ENCODE measurements around the gene MYH16. TPM values are rescaled to one million over a fixed set of nuclear protein-coding genes. Genes with fewer than 3 reads are reported as not detected.
A peak's percentile ranks its signal among the peaks of the same experiment; 100 is the strongest.
"Not testable (repeated sequence)": the region's sequence is repeated elsewhere in the genome, so short reads cannot be mapped to it uniquely, and the experiment has no call there.

MYH16 gene
- 0.78 and 1.1 TPM in 2 replicates for total RNA-seq (2014; rRNA removed; shearing (Covaris generic))

DNA sequence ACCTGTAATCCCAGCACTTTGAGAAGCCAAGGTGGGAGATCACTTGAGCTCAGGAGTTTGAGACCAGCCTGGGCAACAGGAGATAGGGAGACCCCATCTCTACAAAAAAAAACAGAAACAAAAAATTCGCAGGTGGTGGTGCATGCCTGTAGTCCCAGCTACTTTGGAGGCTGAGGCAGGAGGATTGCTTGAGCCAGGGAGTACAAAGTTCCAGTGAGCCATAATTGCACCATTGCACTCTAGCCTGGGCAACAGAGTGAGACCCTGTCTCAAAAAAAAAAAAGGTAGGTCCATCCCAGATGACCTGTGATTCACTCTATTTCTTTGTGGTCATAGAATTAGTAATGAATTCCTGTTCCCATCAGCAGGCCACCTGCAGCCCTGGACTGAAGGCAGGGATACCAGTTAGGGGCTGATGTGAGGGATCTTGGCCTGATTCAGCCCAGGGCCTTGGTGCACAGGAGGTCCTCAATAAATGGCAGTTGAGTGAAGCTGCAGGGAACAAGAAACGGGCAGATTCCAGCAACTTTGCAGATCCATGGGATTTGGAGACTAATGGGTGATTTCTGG lies at the start of gene MYH16:
MYH16 (plus strand) TSS at position 364 of the 570 bp plus-strand sequence.
- DNase-seq (ENCODE audit: low spot score): peak; percentile 66

DNA sequence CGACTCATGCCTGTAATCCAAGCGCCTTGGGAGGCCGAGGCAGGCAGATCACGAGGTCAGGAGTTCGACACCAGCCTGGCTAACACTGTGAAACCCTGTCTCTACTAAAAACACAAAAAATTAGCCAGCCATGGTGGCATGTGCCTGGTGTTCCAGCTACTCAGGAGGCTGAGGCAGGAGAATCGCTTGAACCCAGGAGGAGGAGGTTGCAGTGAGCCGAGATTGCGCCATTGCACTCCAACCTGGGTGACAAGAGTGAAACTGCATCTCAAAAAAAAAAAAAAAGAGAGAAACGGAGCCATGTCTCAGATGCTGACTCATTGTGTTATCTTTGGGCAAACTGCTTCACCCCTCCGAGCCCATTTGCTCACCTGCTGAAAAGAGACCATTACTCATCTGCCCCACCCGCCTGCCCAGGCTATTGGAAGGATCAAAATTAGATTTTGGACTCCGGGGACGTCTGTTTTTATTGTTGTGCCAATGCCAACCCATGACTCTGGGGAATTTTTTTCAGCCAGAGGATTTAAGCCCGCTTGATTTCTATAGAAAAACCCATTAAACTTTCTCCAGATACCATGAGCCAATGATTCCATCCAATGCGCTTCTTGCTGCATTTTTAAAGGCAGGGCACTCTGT lies 48.3 kb upstream of the MYH16 start:
- peak; percentile 90 for DNase-seq (ENCODE audit: low spot score)

DNA sequence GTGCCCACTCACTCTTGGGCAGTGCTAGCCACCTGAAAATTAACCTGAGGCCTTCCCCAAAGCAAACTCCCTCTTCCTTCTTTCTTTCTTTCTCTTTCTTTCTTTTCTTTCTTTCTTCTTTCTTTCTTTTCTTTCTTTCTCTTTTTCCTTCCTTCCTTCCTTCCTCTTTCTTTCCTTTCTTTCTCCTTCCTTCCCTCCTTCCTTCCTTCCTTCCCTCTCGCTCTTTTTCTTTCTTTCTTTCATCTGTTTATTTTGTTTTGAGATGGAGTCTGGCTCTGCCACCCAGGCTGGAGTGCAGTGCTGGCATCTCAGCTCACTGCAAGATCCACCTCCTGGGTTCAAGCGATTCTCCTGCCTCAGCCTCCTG lies 47.8 kb upstream of the MYH16 start:
- no peak for DNase-seq (ENCODE audit: low spot score)

DNA sequence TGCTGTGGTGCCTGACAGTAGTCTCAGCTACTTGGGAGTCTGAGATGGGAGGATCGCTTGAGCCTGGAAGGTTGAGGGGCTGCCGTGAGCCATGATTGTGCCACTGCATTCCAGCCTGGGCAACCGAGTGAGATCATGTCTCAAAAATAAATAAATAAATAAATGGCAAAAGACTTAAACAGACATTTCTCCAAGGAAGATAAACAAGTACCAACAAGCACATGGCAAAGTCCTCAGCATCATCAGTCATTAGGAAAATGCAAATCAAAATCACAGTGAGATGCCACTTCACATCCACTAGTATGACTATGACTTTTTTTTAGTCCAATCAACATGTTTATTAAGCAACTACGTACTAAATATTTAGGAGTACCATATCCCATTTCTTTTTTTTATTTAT lies 43.4 kb upstream of the MYH16 start:
- DNase-seq (ENCODE audit: low spot score): no peak

DNA sequence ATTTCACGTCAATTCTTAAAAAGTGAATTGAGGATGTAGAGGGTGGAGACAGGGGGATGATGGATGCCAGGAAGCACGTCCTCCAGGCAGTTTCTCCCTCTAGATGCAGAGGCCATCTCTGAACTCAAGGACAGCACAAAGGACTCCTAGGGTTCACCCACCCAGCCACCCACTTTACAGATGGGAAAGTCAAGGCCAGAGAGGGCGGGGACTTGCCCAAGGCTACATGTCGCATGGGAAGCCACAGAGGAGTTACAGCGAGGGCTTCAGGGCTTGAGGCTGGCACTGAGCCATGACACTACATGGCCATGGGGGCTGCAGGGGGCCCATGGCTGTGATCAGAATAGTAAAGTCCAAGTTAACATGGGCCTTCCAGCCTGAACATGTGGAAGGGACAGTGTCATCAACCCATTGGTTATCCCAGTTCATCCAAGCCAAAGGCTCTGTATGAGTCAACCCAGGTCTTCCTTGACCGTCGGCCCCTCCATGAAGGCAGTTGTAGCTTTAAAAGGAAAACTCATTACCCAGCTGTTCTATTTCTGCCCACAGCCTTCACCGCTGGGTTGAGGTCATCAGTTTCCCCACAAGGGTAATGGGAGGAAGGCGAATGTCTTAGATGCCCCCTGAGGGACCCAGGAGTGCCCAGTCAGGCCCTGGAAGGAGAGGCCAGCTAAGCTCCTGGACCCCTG lies 40.4 kb upstream of the MYH16 start:
- no peak for DNase-seq (ENCODE audit: low spot score)

DNA sequence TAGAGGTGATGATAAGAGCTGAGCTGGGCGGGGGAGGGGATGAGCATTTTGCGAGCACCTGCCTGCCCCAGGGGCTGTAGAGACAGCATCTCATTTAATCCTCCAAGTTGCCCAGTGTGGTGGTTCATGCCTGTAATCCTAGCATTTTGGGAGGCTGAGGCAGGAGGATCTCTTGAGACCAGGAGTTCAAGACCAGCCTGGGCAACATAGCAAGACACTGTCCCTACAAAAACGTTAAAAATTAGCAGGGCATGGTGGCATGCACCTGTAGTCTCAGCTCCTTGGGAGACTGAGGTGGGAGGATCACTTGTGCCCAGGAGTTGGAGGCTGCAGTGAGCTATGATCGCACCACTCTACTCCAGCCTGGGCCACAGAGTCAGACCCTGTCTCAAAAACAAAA lies 39.7 kb upstream of the MYH16 start:
- not testable (repeated sequence) for DNase-seq (ENCODE audit: low spot score)

DNA sequence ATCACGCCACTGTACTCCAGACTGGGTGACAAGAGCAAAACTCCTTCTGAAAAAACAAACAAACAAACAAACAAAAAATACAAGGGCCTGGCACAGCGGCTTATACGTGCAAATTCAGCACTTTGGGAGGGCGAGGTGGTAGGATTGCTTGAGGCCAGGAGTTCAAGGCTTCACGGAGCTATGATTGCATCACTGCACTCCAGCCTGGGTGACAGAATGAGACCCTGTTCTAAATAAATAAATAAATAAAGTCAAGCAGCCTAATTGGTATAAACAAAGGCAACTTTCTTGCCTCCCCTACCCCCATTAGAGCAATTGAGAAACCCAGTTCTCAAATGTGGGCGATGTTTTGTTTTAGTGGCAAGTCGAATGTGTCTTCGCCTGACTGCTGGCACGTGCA lies 38.5 kb upstream of the MYH16 start:
- DNase-seq (ENCODE audit: low spot score): no peak

DNA sequence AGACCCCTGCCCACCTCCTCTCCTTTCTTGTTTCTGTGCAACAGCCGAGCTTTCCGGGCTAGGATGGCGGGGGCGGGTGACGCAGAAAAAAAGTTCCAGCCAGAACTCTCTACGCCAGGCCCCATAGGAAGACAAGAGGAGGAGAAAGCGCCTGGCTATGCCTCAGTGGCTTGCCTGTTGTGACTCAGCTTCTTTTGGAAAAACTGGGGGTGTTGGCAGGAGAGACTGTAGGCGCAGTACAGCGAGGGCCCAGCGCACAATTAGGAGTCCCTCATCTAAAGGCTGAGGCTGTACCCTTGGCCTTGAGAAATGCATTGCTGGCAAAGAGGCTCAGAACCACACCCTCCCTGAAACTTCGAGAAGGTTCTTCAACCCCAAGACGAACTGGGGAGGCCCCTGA lies 36.7 kb upstream of the MYH16 start:
- no peak for DNase-seq (ENCODE audit: low spot score)

DNA sequence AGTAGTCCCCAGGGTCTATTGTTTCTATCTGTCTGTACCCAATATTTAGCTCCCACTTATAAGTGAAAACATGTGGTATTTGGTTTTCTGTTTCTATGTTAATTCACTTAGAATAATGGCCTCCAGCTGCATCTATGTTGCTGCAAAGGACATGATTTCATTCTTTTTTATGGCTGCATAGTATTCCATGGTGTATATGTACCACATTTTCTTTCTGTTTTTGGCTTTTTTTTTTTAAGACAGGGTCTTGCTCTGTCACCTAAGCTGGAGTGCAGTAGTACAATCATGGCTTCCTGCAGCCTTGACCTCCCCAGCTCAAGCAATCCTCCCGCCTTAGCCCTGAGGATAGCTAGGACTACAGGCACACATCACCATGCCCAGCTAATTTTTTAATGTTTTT lies 34.8 kb upstream of the MYH16 start:
- not testable (repeated sequence) for DNase-seq (ENCODE audit: low spot score)

DNA sequence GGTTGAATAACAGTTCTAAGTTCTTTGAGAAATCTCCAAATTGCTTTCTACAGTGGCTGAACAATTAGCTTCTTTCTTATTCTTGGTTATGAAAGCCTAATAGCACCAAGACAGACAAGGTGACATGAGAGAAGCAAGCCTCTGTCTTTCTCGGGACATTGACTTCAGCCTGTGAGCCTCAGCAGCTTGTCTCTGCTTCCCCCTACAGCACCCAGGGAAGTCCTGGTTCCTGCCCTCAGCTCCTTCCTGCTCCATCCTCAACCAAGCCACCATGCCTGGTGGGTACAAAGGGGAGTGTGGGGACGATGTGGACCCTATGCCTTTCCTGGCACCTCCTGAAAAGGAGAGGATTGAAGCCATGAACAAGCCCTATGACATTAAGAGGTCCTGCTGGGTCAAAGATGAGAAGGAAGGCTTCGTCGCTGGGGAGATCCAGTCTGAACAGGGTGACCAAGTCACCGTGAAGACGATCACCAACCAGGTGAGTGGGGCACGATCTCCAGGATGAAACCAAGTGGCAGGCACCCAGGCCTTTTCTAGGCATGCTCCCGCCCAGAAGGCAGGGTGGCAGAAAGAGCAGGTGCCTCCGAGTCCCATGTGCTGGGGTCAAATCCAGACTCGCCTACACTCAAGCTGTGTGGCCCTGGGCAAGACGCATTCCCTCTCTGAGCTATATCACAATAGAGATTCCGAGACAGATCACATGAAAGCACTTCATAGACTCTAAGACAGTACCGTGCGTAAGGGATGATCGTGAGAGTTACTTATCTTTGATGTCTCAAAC lies 33.9 kb upstream of the MYH16 start:
- DNase-seq (ENCODE audit: low spot score): no peak

DNA sequence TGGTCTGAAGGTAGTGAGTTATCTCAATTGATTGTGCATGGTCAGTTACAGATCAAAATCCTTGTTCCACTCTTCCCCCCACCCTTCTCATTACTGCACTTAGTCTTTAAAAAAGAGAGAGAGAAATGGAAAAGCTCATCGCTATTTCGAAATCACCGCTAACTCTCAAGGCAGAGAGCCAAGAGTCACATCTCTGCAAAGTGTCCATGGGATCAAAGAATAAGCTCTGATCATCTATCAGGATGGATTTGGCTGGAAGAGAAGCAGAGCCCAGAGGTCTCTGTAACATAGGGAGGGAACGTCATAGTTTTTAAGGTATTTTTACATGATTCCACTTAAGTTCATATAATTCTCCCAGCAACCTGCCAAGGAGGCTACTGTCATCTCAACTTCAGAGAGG lies 30.0 kb upstream of the MYH16 start:
- DNase-seq (ENCODE audit: low spot score): no peak

DNA sequence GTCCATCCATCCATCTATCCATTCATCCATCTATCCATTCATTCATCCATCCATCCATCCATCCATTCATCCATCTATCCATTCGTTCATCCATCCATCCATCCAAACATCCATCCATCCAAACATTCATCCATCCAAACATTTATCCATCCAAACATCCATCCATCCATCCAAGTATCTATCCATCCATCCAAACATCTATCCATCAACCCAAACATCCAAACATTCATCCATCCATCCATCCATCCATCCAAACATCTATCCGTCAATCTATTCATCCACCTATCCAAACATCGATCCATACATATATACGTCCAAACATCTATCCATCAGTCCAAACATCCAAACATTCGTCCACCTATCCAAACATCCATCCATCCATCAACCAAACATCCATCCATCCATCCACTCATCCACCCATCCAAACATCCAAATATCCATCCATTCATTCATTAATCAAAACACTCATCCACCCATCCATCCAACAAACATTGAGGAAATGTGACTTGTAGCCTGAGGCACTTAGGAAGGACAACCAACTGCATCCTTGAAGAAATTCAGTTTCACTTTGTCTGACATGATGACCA lies 28.8 kb upstream of the MYH16 start:
- DNase-seq (ENCODE audit: low spot score): no peak

DNA sequence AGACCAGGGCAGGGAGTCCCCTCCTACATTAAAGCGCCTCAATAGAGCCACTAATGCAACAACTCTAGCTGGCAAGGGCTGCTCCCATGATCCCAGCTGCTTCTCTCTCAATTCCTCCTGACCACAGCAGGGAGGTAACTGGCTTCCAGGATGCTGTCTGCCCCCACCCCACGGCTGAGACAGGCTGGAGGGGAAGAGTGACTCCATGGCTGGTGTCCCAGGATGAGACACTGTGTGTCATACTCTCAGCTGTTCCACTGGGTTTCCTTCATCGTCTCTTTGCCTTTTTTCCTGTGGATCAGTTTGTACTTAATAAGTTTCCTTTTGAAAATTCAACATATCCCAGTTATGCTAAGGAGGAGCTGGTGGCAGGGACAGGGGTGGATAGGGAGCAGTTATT lies 27.7 kb upstream of the MYH16 start:
- peak; percentile 80 for DNase-seq (ENCODE audit: low spot score)

DNA sequence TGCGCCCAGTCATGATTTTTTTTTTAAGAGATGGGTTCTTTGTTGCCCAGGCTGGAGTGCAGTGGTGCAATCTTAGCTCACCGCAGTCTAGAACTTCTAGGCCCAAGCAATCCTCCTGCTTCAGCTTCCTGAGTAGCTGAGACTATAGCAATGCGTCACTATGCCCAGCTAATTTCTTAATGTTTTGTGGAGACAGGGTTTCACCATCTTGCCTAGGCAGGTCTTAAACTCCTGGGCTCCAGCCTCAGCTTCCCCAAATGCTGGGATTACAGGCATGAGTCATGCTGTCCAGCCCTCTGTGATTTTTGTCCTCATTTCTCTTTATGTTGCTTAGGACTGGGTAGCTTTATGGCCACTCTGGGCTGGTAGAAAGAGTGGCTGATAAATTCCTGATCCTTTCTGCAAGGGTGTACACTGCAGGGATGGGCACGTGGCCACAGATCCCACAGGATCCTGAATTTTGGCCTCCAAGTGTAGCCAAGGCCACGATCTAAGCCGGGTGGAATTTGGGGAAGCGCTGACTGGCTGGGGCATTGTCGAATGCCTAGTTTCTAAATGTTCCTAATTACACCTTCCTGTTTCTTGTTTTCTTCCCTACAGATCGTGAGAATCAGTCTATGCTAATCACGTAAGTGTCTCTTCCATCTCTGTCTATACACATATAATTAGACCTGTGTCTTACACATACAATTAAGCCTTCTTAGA lies 24.1 kb upstream of the MYH16 start:
- no peak for DNase-seq (ENCODE audit: low spot score)

DNA sequence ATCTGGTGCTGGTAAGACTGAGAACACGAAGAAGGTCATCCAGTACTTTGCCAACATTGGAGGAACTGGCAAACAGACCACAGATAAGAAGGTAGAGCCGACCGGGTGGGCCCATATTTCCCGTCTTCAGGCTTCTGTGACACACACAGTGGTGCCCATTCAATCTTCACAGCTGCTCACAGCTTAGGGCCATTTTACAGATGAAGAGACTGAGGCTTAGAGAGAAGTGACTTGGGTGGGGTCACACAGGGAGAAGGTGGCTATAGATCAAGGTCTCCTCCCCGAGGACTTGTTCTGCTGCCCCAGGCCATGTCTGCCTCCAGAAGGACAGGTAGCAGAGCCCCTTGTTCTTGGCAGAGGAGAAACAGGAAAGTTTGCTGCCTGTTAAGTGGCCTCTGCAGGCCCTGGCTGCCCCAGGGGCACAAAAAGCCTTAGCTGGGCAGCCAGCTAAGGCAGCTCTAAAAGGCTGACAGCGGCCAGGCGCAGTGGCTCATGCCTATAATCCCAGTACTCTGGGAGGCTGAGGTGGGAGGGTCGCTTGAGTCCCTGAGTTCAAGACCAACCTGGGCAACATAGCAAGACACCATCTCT lies 22.6 kb upstream of the MYH16 start:
- DNase-seq (ENCODE audit: low spot score): no peak

DNA sequence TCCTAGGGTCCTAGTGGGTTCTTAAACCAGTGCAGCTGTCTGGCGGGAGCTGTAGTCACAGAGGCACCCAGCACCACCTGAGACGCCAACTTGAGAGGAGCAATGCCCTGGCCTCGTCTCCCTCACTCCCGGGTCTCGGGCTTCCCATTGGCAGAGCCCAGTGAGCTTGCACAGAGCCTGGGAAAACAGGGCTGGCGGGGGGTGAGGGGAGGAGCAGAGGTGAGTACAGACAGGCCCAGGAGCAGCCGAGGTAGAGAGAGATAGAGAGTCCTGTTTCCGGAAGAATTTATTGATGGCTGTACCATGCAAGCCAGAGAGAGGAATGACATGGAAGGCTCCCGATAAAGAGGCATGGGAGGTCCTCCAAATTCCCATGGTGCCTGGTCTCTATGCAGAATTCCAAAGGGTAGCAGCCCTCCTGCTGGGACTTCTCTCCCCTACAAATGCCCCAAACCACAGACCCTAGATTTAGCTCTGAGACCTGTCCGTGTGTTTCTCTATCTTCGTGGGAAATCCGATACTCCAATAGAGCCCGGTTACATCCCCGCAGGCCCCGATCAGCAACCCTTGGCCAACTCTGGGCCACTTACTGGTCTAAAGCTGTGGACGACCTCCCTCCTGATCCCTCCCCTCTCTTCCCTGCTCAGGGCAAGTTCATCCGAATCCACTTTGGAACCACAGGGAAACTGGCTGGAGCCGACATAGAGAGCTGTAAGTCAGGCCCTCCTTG lies 20.3 kb upstream of the MYH16 start:
- no peak for DNase-seq (ENCODE audit: low spot score)

DNA sequence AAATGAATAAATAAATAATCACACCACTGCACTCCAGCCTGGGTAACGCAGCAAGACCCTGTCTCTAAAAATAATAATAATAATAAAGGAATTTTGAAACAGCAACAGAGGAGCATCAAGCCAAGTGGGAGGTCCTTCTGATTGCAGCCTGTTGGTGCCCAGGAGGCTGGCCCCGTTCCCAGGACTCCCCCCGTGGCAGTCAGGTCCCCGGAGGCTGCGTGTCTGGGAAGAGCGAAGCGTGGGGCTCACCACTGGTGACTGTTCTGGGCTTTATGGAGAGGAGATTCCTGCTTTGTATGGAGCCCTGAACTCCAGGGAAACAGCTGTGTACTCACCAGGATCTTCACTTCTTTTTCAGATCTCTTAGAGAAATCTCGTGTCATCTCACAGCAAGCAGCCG lies 19.3 kb upstream of the MYH16 start:
- no peak for DNase-seq (ENCODE audit: low spot score)

DNA sequence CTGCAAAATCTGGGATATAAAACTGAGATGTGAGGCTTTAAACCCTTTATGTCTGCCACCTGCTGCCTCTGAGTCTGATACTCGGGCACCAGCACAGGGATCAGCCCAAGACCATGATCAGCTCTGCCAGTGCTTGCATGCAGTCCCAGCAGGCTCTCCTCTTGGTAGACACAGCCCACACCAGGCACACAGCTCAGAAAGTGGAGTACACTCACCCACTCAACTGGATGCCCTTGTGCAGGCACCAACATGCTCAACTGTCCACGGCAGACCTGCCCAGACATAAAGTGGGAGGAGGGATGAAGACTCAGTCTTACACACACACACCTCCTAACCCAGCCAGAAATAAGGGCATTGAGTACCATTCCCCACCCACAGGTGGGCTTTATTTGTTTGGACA lies 18.2 kb upstream of the MYH16 start:
- DNase-seq (ENCODE audit: low spot score): no peak

DNA sequence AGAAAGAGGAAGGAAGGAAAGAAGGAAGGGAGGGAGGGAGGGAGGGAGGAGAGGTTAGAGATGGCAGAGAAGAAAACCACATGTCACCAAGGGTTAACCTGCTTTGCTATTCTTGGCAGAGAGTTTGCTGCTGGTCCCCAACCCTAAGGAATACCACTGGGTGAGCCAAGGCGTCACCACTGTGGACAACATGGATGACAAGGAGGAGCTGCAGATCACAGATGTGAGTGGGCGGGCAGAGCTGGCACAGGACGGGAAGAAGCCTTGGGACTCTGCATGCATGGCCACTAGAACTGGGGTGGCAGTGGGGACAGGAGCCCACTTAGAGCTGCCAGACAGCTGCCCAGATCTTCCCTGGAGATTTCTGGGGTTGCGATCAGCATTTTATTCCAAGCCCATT lies 17.2 kb upstream of the MYH16 start:
- DNase-seq (ENCODE audit: low spot score): no peak

DNA sequence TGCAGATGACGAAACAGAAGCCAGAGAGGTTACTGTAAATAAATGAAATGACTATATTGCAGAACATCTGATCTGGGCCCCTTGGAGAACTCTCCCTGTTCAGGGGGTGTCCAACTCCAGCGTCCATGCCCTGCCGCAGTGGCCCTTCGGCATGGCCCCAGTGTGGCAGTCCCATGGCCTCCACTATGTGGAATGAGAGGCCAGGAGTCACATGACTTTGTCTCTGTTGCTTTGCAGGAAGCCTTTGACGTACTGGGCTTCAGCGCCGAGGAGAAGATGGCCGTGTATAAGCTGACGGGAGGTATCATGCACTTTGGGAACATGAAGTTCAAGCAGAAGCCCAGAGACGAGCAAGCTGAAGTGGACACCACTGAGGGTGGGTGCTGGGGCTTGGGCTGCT lies 15.6 kb upstream of the MYH16 start:
- no peak for DNase-seq (ENCODE audit: low spot score)

DNA sequence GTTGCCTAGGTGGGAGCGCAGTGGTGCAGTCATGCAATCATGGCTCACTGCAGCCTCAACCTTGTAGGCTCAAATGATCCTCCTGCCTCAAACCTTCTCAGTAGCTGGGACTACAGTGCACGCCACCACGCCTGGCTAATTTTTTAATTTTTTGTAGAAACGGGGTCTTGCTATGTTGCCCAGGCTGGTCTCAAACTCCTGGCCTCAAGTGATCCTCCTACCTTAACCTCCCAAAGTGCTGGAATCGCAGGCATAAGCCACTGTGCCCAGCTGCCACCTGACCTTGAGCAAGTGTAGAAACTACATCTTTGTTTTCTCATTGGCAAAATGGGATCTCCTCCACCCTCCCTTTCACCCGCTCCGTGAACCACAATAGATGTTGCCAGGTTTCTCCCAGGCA lies 15.0 kb upstream of the MYH16 start:
- no peak for DNase-seq (ENCODE audit: low spot score)
